ENCODE data around the gene ADCY2.

DNA sequence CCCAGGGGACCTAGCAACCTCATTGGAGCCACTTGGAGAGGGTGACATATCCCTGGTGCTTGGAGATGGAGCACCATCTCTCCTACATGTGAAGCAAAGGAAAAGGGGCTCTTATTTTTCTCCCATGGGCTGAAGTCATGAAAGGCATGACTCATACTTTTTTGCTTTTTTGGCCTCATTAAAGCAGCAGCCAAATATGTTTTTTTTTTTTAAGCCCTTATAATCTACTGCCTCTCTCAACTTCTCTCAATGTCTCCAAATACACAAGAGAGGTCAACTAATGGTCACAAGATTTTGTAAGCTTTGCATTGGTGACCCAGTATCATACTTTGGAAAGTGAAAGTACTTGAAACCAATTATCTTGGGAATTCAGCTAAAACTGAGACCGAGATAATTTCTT is 456.6 kb downstream of the ADCY2 start:
- TF ChIP-seq, protein P1, sequence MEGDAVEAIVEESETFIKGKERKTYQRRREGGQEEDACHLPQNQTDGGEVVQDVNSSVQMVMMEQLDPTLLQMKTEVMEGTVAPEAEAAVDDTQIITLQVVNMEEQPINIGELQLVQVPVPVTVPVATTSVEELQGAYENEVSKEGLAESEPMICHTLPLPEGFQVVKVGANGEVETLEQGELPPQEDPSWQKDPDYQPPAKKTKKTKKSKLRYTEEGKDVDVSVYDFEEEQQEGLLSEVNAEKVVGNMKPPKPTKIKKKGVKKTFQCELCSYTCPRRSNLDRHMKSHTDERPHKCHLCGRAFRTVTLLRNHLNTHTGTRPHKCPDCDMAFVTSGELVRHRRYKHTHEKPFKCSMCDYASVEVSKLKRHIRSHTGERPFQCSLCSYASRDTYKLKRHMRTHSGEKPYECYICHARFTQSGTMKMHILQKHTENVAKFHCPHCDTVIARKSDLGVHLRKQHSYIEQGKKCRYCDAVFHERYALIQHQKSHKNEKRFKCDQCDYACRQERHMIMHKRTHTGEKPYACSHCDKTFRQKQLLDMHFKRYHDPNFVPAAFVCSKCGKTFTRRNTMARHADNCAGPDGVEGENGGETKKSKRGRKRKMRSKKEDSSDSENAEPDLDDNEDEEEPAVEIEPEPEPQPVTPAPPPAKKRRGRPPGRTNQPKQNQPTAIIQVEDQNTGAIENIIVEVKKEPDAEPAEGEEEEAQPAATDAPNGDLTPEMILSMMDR (IDR thresholded peaks at IDR 0.05) = no peak
- TF ChIP-seq POLR2A (IDR thresholded peaks at IDR 0.05) = no peak

Data from prostate gland (tissue), 2 donors.